GM12865 (cell line): ENCODE results near the gene RUNDC3A.

ENCODE experiments used
- DNase-seq: peaks from one replicate; pipeline ENCODE4 v3.0.0; 2010; ENCODE audit warnings: low read depth
- H3K4me3 ChIP-seq: 2 replicates; pipeline ENCODE4 v1.5.1; 2011; ENCODE audit warnings: mild to moderate bottlenecking, low read depth, low read length, control low read depth
- CTCF ChIP-seq: IDR thresholded peaks from 2 replicates; pipeline ENCODE4 v1.5.1; 2011; ENCODE audit warnings: low read length, control low read depth, low read depth, inconsistent platforms; ENCODE audit not compliant: insufficient read depth; ENCODE audit errors: missing control alignments

The RUNDC3A gene

GRCh38 chr17:44267165-44267455 lies 41.3 kb upstream of the RUNDC3A start:
- no peak overlapping the region for H3K4me3 ChIP-seq
- no peak for DNase-seq
- no peak for TF ChIP-seq CTCF

GRCh38 chr17:44267818-44268490 lies 40.4 kb upstream of the RUNDC3A start, which contains the start of gene SLC4A1:
Gene SLC4A1, minus strand, starts transcription at chr17:44268135. Its CDS starts 5,269 bp downstream, at chr17:44262866.
- no peak for DNase-seq
- no peak within 1 kb of the TSS for H3K4me3 ChIP-seq
- TF ChIP-seq CTCF: no peak

- no peak overlapping the region for H3K4me3 ChIP-seq
- TF ChIP-seq CTCF: no peak
- DNase-seq: no peak
Measured at GRCh38 chr17:44268709-44269534, 39.5 kb upstream of the RUNDC3A start.

GRCh38 chr17:44269535-44270240 lies 38.7 kb upstream of the RUNDC3A start:
- no peak overlapping the region for H3K4me3 ChIP-seq
- no peak for DNase-seq
- TF ChIP-seq CTCF: no peak

GRCh38 chr17:44272321-44272951 lies 36.0 kb upstream of the RUNDC3A start:
- no peak overlapping the region for H3K4me3 ChIP-seq
- TF ChIP-seq CTCF: no peak
- no peak for DNase-seq

GRCh38 chr17:44272954-44273353 lies 35.4 kb upstream of the RUNDC3A start:
- DNase-seq: no peak
- H3K4me3 ChIP-seq: no peak overlapping the region
- no peak for TF ChIP-seq CTCF
